HEK293 (cell line): ENCODE data around the gene HMGCS1.

Source experiments
- CTCF ChIA-PET: fragments of 350-600 bp; formaldehyde crosslinking; extraction: SDS; loops from one replicate; lab custom pipeline; 2021; ENCODE audit warnings: antibody characterized with exemption; lab: Yijun Ruan, JAX
- POLR2A ChIA-PET: fragments of 300-600 bp; formaldehyde crosslinking; extraction: SDS; loops from one replicate; lab custom pipeline; 2020; ENCODE audit warnings: antibody characterized with exemption, inconsistent platforms; lab: Yijun Ruan, JAX
- H3K27ac ChIP-seq: fragments of 200-500 bp; sonication (Bioruptor generic); 2 replicates; pipeline ENCODE4 v1.5.1; 2014; ENCODE audit warnings: low read depth, low read length, control low read depth, inconsistent platforms; ENCODE audit errors: extremely low read depth
- H3K36me3 ChIP-seq, 2 experiments: fragments of 200-500 bp in 1 of 2; sonication (Bioruptor generic) in 1 of 2; 1 replicate in 1 of 2; 2 replicates in 1 of 2; pipeline ENCODE4 v1.5.1; 2014 to 2017; ENCODE audit warnings: inconsistent platforms in 2 of 2, low read length in 2 of 2; ENCODE audit not compliant: control insufficient read depth in 2 of 2, insufficient read depth in 1 of 2
- H3K4me1 ChIP-seq: fragments of 200-500 bp; sonication (Bioruptor generic); 2 replicates; pipeline ENCODE4 v1.5.1; 2014; ENCODE audit warnings: mild to moderate bottlenecking, low read length, inconsistent platforms; ENCODE audit not compliant: control insufficient read depth, insufficient read depth
- H3K4me3 ChIP-seq: 2 replicates; pipeline ENCODE4 v1.5.1; 2011; ENCODE audit warnings: low read depth, mild to moderate bottlenecking, control low read depth, low read length, moderate library complexity
- H3K9me3 ChIP-seq: fragments of 200-500 bp; sonication (Bioruptor generic); 2 replicates; pipeline ENCODE4 v1.5.1; 2014; ENCODE audit warnings: low read depth, low read length, inconsistent platforms; ENCODE audit not compliant: control insufficient read depth, insufficient read depth
- IKZF3 ChIP-seq: fragments of 450-650 bp; IDR thresholded peaks from 2 replicates; pipeline ENCODE4 v1.5.0; 2018; ENCODE audit warnings: missing biosample characterization, mild to moderate bottlenecking, missing genetic modification characterization, moderate library complexity
- MZF1 ChIP-seq: fragments of 450-650 bp; formaldehyde crosslinking; IDR thresholded peaks from 2 replicates; pipeline ENCODE4 v1.5.1; 2017; ENCODE audit warnings: missing biosample characterization, missing genetic modification characterization, borderline replicate concordance
- PRDM1 ChIP-seq: fragments of 450-650 bp; formaldehyde crosslinking; IDR thresholded peaks from 2 replicates; pipeline ENCODE4; 2016; ENCODE audit warnings: missing biosample characterization, missing genetic modification characterization
- SCRT1 ChIP-seq: fragments of 450-650 bp; formaldehyde crosslinking; IDR thresholded peaks from 2 replicates; pipeline ENCODE4 v1.5.1; 2016; ENCODE audit warnings: missing biosample characterization, missing genetic modification characterization, borderline replicate concordance
- SETDB1 ChIP-seq: IDR thresholded peaks from one replicate; pipeline ENCODE4 v1.6.1; 2017; ENCODE audit warnings: mild to moderate bottlenecking, low read length, moderate library complexity, mixed read lengths; ENCODE audit not compliant: insufficient read length
- ZBTB11 ChIP-seq: fragments of 450-650 bp; formaldehyde crosslinking; conservative IDR thresholded peaks from 2 replicates; pipeline ENCODE4 v1.5.1; 2016; ENCODE audit warnings: low read depth, missing biosample characterization, missing genetic modification characterization
- ZBTB17 ChIP-seq: fragments of 450-650 bp; formaldehyde crosslinking; IDR thresholded peaks from 2 replicates; pipeline ENCODE4 v1.5.1; 2016; ENCODE audit warnings: missing biosample characterization, missing genetic modification characterization
- ZBTB20 ChIP-seq: fragments of 450-650 bp; formaldehyde crosslinking; IDR thresholded peaks from 2 replicates; pipeline ENCODE4 v1.5.1; 2016; ENCODE audit warnings: missing biosample characterization, missing genetic modification characterization
- ZNF148 ChIP-seq: fragments of 450-650 bp; formaldehyde crosslinking; IDR thresholded peaks from 2 replicates; pipeline ENCODE4 v1.5.0; 2017; ENCODE audit warnings: missing biosample characterization, missing genetic modification characterization, borderline replicate concordance
- ZNF16 ChIP-seq: fragments of 450-650 bp; formaldehyde crosslinking; IDR thresholded peaks from 2 replicates; pipeline ENCODE4 v1.5.1; 2016; ENCODE audit warnings: low read depth, missing biosample characterization, missing genetic modification characterization
- ZNF202 ChIP-seq: fragments of 450-650 bp; formaldehyde crosslinking; IDR thresholded peaks from 2 replicates; pipeline ENCODE4 v1.5.1; 2016; ENCODE audit warnings: missing biosample characterization, missing genetic modification characterization, borderline replicate concordance
- ZNF214 ChIP-seq: fragments of 450-650 bp; formaldehyde crosslinking; IDR thresholded peaks from 2 replicates; pipeline ENCODE4 v1.5.1; 2017; ENCODE audit warnings: missing biosample characterization, mild to moderate bottlenecking, missing genetic modification characterization, borderline replicate concordance
- ZNF26 ChIP-seq: fragments of 450-650 bp; formaldehyde crosslinking; IDR thresholded peaks from 2 replicates; pipeline ENCODE4 v1.5.1; 2016; ENCODE audit warnings: missing biosample characterization, missing genetic modification characterization
- ZNF266 ChIP-seq: fragments of 450-650 bp; formaldehyde crosslinking; IDR thresholded peaks from 2 replicates; pipeline ENCODE4 v1.5.1; 2016; ENCODE audit warnings: missing biosample characterization, missing genetic modification characterization, low read depth
- ZNF394 ChIP-seq: fragments of 450-650 bp; formaldehyde crosslinking; IDR thresholded peaks from 2 replicates; pipeline ENCODE4 v1.5.1; 2016; ENCODE audit warnings: missing biosample characterization, missing genetic modification characterization, mild to moderate bottlenecking, moderate library complexity, borderline replicate concordance
- ZNF433 ChIP-seq: fragments of 450-650 bp; formaldehyde crosslinking; IDR thresholded peaks from 2 replicates; pipeline ENCODE4 v1.5.1; 2016; ENCODE audit warnings: missing biosample characterization, missing genetic modification characterization, low read depth
- ZNF501 ChIP-seq: fragments of 450-650 bp; formaldehyde crosslinking; IDR thresholded peaks from 2 replicates; pipeline ENCODE4 v1.5.1; 2016; ENCODE audit warnings: missing biosample characterization, missing genetic modification characterization
- ZNF621 ChIP-seq: fragments of 450-650 bp; formaldehyde crosslinking; IDR thresholded peaks from 2 replicates; pipeline ENCODE4 v1.5.1; 2017; ENCODE audit warnings: missing biosample characterization, missing genetic modification characterization
- ZXDB ChIP-seq: fragments of 450-650 bp; formaldehyde crosslinking; IDR thresholded peaks from 2 replicates; pipeline ENCODE4 v1.5.1; 2016; ENCODE audit warnings: missing biosample characterization, missing genetic modification characterization
- TF ChIP-seq, protein P1 (sequence below): fragments of 450-650 bp; formaldehyde crosslinking; IDR thresholded peaks from 2 replicates; pipeline ENCODE4 v1.5.1; 2016; ENCODE audit warnings: missing biosample characterization, missing genetic modification characterization, low read depth
- TF ChIP-seq, protein P2 (sequence below): fragments of 450-650 bp; formaldehyde crosslinking; IDR thresholded peaks from 2 replicates; pipeline ENCODE4 v1.5.1; 2017; ENCODE audit warnings: missing biosample characterization, missing genetic modification characterization
- TF ChIP-seq, protein P3 (sequence below): fragments of 450-650 bp; formaldehyde crosslinking; IDR thresholded peaks from 2 replicates; pipeline ENCODE4 v1.5.1; 2016; ENCODE audit warnings: missing biosample characterization, missing genetic modification characterization

HMGCS1 gene

DNA sequence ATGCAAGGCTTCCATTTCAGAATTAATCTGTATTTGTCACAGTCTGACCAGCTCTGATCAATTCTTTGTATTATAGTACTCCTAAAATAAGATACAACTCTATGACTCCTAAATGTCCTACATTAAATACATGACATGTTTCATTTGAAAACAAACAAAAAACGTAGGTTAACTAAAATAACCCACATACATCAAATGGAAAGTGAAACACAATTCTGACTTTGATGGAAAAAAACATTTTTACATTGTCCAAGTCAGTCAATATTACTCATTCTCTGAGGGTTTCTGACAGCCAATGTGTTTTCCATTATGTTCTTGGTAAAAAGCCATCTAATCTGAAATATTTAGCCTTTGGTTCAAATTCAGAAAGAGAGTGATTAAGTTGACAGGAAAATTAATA is 8.7 kb downstream of the HMGCS1 start:
- Histone ChIP-seq H3K27ac (no peak overlapping the region), H3K9me3 (no peaks in the 10 kb centered on the region), H3K4me3 (no peak overlapping the region), H3K36me3 (peaks cover 0 to 52% of the 10 kb centered on the region in 2 experiments; a peak in 2 of 3 replicates), H3K4me1 (peaks cover 15% of the 10 kb centered on the region)
- POLR2A ChIA-PET, result interaction anchor here (2.8 kb wide), 1 partner anchor 9 kb away, joined by 15 read pairs; the partner anchor contains the start of gene HMGCS1
- TF ChIP-seq ZNF433 (tag by site-specific recombination) (no peak), ZNF202 (tag by site-specific recombination) (no peak), ZNF148 (tag by site-specific recombination) (no peak), ZNF621 (tag by site-specific recombination) (no peak), PRDM1 (tag by site-specific recombination) (no peak), ZNF26 (no peak), MZF1 (no peak), ZNF214 (tag by site-specific recombination) (no peak), ZNF16 (tag by site-specific recombination) (no peak), ZNF266 (tag by site-specific recombination) (no peak), ZBTB11 (no peak)
- TF ChIP-seq, protein P1, sequence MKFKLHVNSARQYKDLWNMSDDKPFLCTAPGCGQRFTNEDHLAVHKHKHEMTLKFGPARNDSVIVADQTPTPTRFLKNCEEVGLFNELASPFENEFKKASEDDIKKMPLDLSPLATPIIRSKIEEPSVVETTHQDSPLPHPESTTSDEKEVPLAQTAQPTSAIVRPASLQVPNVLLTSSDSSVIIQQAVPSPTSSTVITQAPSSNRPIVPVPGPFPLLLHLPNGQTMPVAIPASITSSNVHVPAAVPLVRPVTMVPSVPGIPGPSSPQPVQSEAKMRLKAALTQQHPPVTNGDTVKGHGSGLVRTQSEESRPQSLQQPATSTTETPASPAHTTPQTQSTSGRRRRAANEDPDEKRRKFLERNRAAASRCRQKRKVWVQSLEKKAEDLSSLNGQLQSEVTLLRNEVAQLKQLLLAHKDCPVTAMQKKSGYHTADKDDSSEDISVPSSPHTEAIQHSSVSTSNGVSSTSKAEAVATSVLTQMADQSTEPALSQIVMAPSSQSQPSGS (tag by site-specific recombination), result no peak
- CTCF ChIA-PET, result interaction anchor here (0.7 to 3.5 kb wide), 6 partner anchors 9 to 309 kb away, joined by 4 to 21 read pairs (median 6); no protein-coding TSS in a partner anchor

DNA sequence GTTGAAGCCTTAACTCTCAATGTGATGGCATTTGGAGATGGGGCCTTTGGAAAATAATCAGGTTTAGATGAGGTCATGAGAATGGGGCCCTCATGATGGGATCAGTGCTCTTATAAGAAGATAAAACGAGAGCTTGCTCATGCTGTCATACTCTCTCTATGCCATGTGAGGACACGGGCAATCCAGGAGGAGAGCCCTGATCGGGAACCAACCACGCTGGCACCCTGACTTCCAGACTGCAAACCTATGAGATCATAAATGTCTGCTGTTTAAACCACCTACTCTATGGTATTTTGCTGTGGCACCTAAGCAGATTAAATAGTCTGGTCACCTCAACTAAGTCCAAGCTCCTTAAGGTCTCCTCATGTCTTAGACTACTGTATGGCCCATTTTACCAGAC is 10.0 kb downstream of the HMGCS1 start:
- peaks cover 8% of the 10 kb centered on the region; the same call in 1 of the 2 replicates for H3K4me1 ChIP-seq
- peaks cover 6 to 57% of the 10 kb centered on the region in 2 experiments for H3K36me3 ChIP-seq
- H3K4me3 ChIP-seq, result no peak overlapping the region
- no peaks in the 10 kb centered on the region for H3K9me3 ChIP-seq
- no peak overlapping the region for H3K27ac ChIP-seq
- CTCF ChIA-PET, result interaction anchor here (0.6 to 3.5 kb wide), 4 partner anchors 77 to 394 kb away, joined by 3 to 21 read pairs (median 4); no protein-coding TSS in a partner anchor
- POLR2A ChIA-PET, result interaction anchor here (2.8 kb wide), 1 partner anchor 10 kb away, joined by 15 read pairs; the partner anchor contains the start of gene HMGCS1
- TF ChIP-seq ZBTB17 (tag by site-specific recombination) (no peak), ZNF394 (tag by site-specific recombination) (no peak), IKZF3 (tag by site-specific recombination) (no peak), SETDB1 (no peak), ZBTB20 (tag by site-specific recombination) (no peak), ZNF501 (tag by site-specific recombination) (no peak), ZNF433 (tag by site-specific recombination) (no peak), ZXDB (tag by site-specific recombination) (no peak), SCRT1 (no peak)
- TF ChIP-seq, protein P2, sequence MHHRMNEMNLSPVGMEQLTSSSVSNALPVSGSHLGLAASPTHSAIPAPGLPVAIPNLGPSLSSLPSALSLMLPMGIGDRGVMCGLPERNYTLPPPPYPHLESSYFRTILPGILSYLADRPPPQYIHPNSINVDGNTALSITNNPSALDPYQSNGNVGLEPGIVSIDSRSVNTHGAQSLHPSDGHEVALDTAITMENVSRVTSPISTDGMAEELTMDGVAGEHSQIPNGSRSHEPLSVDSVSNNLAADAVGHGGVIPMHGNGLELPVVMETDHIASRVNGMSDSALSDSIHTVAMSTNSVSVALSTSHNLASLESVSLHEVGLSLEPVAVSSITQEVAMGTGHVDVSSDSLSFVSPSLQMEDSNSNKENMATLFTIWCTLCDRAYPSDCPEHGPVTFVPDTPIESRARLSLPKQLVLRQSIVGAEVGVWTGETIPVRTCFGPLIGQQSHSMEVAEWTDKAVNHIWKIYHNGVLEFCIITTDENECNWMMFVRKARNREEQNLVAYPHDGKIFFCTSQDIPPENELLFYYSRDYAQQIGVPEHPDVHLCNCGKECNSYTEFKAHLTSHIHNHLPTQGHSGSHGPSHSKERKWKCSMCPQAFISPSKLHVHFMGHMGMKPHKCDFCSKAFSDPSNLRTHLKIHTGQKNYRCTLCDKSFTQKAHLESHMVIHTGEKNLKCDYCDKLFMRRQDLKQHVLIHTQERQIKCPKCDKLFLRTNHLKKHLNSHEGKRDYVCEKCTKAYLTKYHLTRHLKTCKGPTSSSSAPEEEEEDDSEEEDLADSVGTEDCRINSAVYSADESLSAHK (tag by site-specific recombination), result no peak
- TF ChIP-seq, protein P3, sequence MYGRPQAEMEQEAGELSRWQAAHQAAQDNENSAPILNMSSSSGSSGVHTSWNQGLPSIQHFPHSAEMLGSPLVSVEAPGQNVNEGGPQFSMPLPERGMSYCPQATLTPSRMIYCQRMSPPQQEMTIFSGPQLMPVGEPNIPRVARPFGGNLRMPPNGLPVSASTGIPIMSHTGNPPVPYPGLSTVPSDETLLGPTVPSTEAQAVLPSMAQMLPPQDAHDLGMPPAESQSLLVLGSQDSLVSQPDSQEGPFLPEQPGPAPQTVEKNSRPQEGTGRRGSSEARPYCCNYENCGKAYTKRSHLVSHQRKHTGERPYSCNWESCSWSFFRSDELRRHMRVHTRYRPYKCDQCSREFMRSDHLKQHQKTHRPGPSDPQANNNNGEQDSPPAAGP (tag by site-specific recombination), result no peak
